Panc1 (cell line): ENCODE measurements around the gene NOVA2. TPM values are rescaled to one million over a fixed set of nuclear protein-coding genes. Genes with fewer than 3 reads are reported as not detected.

Experiments used
- ATAC-seq: fragments of 200-7000 bp; cut with Tn5 transposase; 2 replicates; pipeline ENCODE4 v1.9.1; 2020; ENCODE audit warnings: mild to moderate bottlenecking, moderate library complexity
- BruUV-seq: library from RNA; stranded (reverse); fragments of 400-500 nt; replicated peaks from 2 replicates; lab custom pipeline; 2021; lab: Mats Ljungman, UMichigan
- CTCF ChIA-PET: fragments of 300-600 bp; sonication (Branson Sonifier 250); formaldehyde crosslinking; loops from one replicate; lab custom pipeline; 2022; ENCODE audit warnings: antibody characterized with exemption; lab: Charles Lee
- POLR2A ChIA-PET: fragments of 300-600 bp; sonication (Branson Sonifier 250); formaldehyde crosslinking; loops from one replicate; lab custom pipeline; 2022; ENCODE audit warnings: antibody characterized with exemption; lab: Charles Lee
- DNase-seq: peaks from one replicate; pipeline ENCODE4 v3.0.0-alpha.2; 2010; ENCODE audit warnings: low read depth, low spot score
- H3K27ac ChIP-seq: 2 replicates; pipeline ENCODE4 v1.5.1; 2011; ENCODE audit warnings: mild to moderate bottlenecking, low read length, inconsistent platforms
- H3K27me3 ChIP-seq: fragments of 200-500 bp; sonication (Bioruptor generic); 2 replicates; pipeline ENCODE4 v1.6.0; 2014; ENCODE audit warnings: low read length, inconsistent platforms; ENCODE audit not compliant: control insufficient read depth, insufficient read depth
- H3K36me3 ChIP-seq: fragments of 200-500 bp; sonication (Bioruptor generic); 2 replicates; pipeline ENCODE4 v1.5.1; 2014; ENCODE audit warnings: inconsistent platforms, mild to moderate bottlenecking, low read length, moderate library complexity; ENCODE audit not compliant: control insufficient read depth, insufficient read depth
- H3K4me1 ChIP-seq: 2 replicates; pipeline ENCODE4 v1.5.1; 2011; ENCODE audit warnings: inconsistent platforms, mild to moderate bottlenecking, low read length, moderate library complexity; ENCODE audit not compliant: control insufficient read depth, insufficient read depth
- H3K4me3 ChIP-seq, 2 experiments: 2 replicates each; pipeline ENCODE4 v1.5.1; 2011 to 2012; ENCODE audit warnings: low read depth in 2 of 2, low read length in 2 of 2, mild to moderate bottlenecking in 2 of 2, inconsistent platforms in 1 of 2, moderate library complexity in 1 of 2
- H3K9me3 ChIP-seq: fragments of 200-500 bp; sonication (Bioruptor generic); 2 replicates; pipeline ENCODE4 v1.5.1; 2014; ENCODE audit warnings: low read depth, mild to moderate bottlenecking, inconsistent platforms, low read length, moderate library complexity; ENCODE audit not compliant: control insufficient read depth, insufficient read depth
- POLR2AphosphoS5 ChIP-seq: IDR thresholded peaks from 2 replicates; pipeline ENCODE4 v1.6.1; 2012; ENCODE audit warnings: mild to moderate bottlenecking, low read depth, low read length, moderate library complexity
- SIN3A ChIP-seq: IDR thresholded peaks from 2 replicates; pipeline ENCODE4 v1.6.1; 2012; ENCODE audit warnings: low read depth, mild to moderate bottlenecking, low read length, moderate library complexity, borderline replicate concordance; ENCODE audit not compliant: insufficient read depth
- TCF7L2 ChIP-seq: IDR thresholded peaks from 2 replicates; pipeline ENCODE4 v1.6.1; 2011; ENCODE audit warnings: mild to moderate bottlenecking, low read depth, low read length, inconsistent platforms
- in situ Hi-C: cut with HindIII; loops from 2 replicates; pipeline ENCODE4 v1.10.0; 2016; ENCODE audit warnings: low sequenced_read_pairs, low pct_unique_long_range_greater_than_20kb
- intact Hi-C: fragments of 100-400 bp; cut with micrococcal nuclease; formaldehyde crosslinking; loops from one replicate; pipeline ENCODE4 v1.10.0; 2022; ENCODE audit not compliant: unreplicated experiment
- total RNA-seq: library from RNA; stranded (reverse); gene quantifications from one replicate; pipeline ENCODE4 v1.2.1, GENCODE V29; 2021; ENCODE audit not compliant: unreplicated experiment
- TF ChIP-seq, protein P1 (sequence below): fragments of 450-650 bp; IDR thresholded peaks from 2 replicates; pipeline ENCODE4 v1.5.1; 2017; ENCODE audit warnings: mild to moderate bottlenecking
- TF ChIP-seq, protein P2 (sequence below), 2 experiments: IDR thresholded peaks; 2 replicates each; pipeline ENCODE4 v1.6.1; 2011 to 2012; ENCODE audit warnings: low read depth in 2 of 2, control low read depth in 1 of 2, low read length in 1 of 2, mild to moderate bottlenecking in 1 of 2, moderate library complexity in 1 of 2; ENCODE audit not compliant: insufficient read depth in 1 of 2

The NOVA2 gene
- total RNA-seq, 1 experiment from 2014 or later: 0.44 TPM

GRCh38 chr19:45933759-45934158 is 39.9 kb downstream of the NOVA2 start:
- no peak overlapping the region for H3K27ac ChIP-seq
- no peak for TF ChIP-seq SIN3A
- TF ChIP-seq, protein P1, sequence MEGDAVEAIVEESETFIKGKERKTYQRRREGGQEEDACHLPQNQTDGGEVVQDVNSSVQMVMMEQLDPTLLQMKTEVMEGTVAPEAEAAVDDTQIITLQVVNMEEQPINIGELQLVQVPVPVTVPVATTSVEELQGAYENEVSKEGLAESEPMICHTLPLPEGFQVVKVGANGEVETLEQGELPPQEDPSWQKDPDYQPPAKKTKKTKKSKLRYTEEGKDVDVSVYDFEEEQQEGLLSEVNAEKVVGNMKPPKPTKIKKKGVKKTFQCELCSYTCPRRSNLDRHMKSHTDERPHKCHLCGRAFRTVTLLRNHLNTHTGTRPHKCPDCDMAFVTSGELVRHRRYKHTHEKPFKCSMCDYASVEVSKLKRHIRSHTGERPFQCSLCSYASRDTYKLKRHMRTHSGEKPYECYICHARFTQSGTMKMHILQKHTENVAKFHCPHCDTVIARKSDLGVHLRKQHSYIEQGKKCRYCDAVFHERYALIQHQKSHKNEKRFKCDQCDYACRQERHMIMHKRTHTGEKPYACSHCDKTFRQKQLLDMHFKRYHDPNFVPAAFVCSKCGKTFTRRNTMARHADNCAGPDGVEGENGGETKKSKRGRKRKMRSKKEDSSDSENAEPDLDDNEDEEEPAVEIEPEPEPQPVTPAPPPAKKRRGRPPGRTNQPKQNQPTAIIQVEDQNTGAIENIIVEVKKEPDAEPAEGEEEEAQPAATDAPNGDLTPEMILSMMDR: no peak
- no peak for TF ChIP-seq POLR2AphosphoS5
- no peak for TF ChIP-seq TCF7L2
- TF ChIP-seq, protein P2, sequence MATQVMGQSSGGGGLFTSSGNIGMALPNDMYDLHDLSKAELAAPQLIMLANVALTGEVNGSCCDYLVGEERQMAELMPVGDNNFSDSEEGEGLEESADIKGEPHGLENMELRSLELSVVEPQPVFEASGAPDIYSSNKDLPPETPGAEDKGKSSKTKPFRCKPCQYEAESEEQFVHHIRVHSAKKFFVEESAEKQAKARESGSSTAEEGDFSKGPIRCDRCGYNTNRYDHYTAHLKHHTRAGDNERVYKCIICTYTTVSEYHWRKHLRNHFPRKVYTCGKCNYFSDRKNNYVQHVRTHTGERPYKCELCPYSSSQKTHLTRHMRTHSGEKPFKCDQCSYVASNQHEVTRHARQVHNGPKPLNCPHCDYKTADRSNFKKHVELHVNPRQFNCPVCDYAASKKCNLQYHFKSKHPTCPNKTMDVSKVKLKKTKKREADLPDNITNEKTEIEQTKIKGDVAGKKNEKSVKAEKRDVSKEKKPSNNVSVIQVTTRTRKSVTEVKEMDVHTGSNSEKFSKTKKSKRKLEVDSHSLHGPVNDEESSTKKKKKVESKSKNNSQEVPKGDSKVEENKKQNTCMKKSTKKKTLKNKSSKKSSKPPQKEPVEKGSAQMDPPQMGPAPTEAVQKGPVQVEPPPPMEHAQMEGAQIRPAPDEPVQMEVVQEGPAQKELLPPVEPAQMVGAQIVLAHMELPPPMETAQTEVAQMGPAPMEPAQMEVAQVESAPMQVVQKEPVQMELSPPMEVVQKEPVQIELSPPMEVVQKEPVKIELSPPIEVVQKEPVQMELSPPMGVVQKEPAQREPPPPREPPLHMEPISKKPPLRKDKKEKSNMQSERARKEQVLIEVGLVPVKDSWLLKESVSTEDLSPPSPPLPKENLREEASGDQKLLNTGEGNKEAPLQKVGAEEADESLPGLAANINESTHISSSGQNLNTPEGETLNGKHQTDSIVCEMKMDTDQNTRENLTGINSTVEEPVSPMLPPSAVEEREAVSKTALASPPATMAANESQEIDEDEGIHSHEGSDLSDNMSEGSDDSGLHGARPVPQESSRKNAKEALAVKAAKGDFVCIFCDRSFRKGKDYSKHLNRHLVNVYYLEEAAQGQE (IDR thresholded peaks at IDR 0.05; ENCODE audit: insufficient read depth in 1 of 2, low read depth in 2 of 2, low read length in 1 of 2): no peak
- POLR2A ChIA-PET: no interaction called here
- CTCF ChIA-PET: no interaction called here
- in situ Hi-C loops (no loop called here), intact Hi-C loops (no loop called here)
- no peaks in the 10 kb centered on the region for H3K9me3 ChIP-seq
- H3K27me3 ChIP-seq: no peaks in the 10 kb centered on the region; the same call in 1 of the 2 replicates
- no TSS peak for BruUV-seq
- no peak overlapping the region for H3K4me3 ChIP-seq
- ATAC-seq (no peak), DNase-seq (no peak)
- H3K36me3 ChIP-seq: no peaks in the 10 kb centered on the region
- 0 out of 2 replicates have a peak, but pooled peaks cover 3% of the 10 kb centered on the region for H3K4me1 ChIP-seq

DNA sequence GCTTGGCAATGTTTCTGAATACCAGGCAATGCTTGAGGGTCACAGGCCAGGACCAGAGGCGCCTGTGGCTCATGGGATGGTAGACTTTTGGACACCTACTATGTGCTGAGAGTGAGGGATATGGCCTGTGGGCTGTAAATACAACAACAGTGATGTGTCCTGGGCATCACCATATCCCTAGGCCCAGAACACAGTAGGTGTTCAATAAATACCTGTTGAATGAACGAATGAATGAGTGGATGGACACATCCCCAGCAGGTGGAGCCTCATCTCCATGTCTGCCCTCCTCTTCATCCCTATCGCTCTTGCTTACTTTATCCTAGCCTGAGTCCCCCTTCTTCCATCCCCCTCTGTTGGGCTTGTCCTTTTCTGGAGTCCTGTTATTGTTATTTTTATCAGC is 42.6 kb downstream of the NOVA2 start:
- ATAC-seq (no peak), DNase-seq (no peak)
- H3K27ac ChIP-seq: no peak overlapping the region
- intact Hi-C loops (no loop called here), in situ Hi-C loops (no loop called here)
- TF ChIP-seq SIN3A: no peak
- TF ChIP-seq, protein P2 (IDR thresholded peaks at IDR 0.05; ENCODE audit: insufficient read depth in 1 of 2, low read depth in 2 of 2, low read length in 1 of 2): no peak
- no peak for TF ChIP-seq POLR2AphosphoS5
- TF ChIP-seq, protein P1: no peak
- no peak overlapping the region for H3K4me3 ChIP-seq
- H3K4me1 ChIP-seq: 0 out of 2 replicates have a peak, but pooled peaks cover 6% of the 10 kb centered on the region
- BruUV-seq: no TSS peak
- ChIA-PET CTCF (no interaction called here), POLR2A (no interaction called here)
- no peaks in the 10 kb centered on the region; the same call in 1 of the 2 replicates for H3K27me3 ChIP-seq
- H3K9me3 ChIP-seq: no peaks in the 10 kb centered on the region
- H3K36me3 ChIP-seq: no peaks in the 10 kb centered on the region
